ENCODE data around the gene ABCB11. TPM values are rescaled to one million over a fixed set of nuclear protein-coding genes. Genes with fewer than 3 reads are reported as not detected.

The ABCB11 gene
- total RNA-seq, 6 experiments from 2014 or later: 21.3 to 128 (median 54.8) TPM

- Histone ChIP-seq H3K27ac (no peak overlapping the region), H3K4me1 (peaks cover 0 to 24% (median 7%) of the 10 kb centered on the region in 4 donors), H3K36me3 (peaks cover 0 to 29% (median 10%) of the 10 kb centered on the region in 4 donors), H3K4me3 (no peak overlapping the region), H3K27me3 (no peaks in the 10 kb centered on the region), H3K9me3 (no peaks in the 10 kb centered on the region)
- WGBS (ENCODE audit: insufficient coverage, low coverage, low lambda C conversion rate, missing lambda C conversion rate): 79% methylated on average over 3 of the region's 3 CpGs
- DNase-seq (no peak), ATAC-seq (no peak)
- intact Hi-C loops (cut with DNase I): no loop called here
- TF ChIP-seq CTCF (IDR thresholded peaks at IDR 0.05): no peak
- no peak for TF ChIP-seq POLR2A (IDR thresholded peaks at IDR 0.05)
These were observed 37.6 kb downstream of the ABCB11 start for GRCh38 chr2:168993538-168993937.

- Histone ChIP-seq H3K4me3 (no peak overlapping the region), H3K27me3 (no peaks in the 10 kb centered on the region), H3K4me1 (peaks cover 0 to 23% (median 7%) of the 10 kb centered on the region in 4 donors), H3K36me3 (peaks cover 0 to 37% (median 14%) of the 10 kb centered on the region in 4 donors), H3K27ac (peak overlapping the region in 2 of 3 donors; percentile 4 to 35), H3K9me3 (no peaks in the 10 kb centered on the region)
- intact Hi-C loops (cut with DNase I): no loop called here
- 24% methylated on average over 7 of the region's 7 CpGs for whole genome bisulfite sequencing (ENCODE audit: insufficient coverage, low coverage, low lambda C conversion rate, missing lambda C conversion rate)
- peak; percentile 75 to 93 (median 86) for ATAC-seq
- no peak for TF ChIP-seq POLR2A (IDR thresholded peaks at IDR 0.05)
- TF ChIP-seq CTCF (IDR thresholded peaks at IDR 0.05): no peak
- no peak for DNase-seq
These were observed 38.4 kb downstream of the ABCB11 start for GRCh38 chr2:168992591-168993349.

GRCh38 chr2:168992026-168992425 is 39.1 kb downstream of the ABCB11 start:
- DNase-seq (no peak), ATAC-seq (no peak)
- Histone ChIP-seq H3K27me3 (no peaks in the 10 kb centered on the region), H3K9me3 (no peaks in the 10 kb centered on the region), H3K4me3 (no peak overlapping the region), H3K36me3 (peaks cover 0 to 37% (median 17%) of the 10 kb centered on the region in 4 donors), H3K27ac (peak overlapping the region in 1 of 3 donors; percentile 24), H3K4me1 (peaks cover 0 to 20% (median 7%) of the 10 kb centered on the region in 4 donors)
- WGBS (ENCODE audit: insufficient coverage, low coverage, low lambda C conversion rate, missing lambda C conversion rate): 63% methylated on average over 3 of the region's 3 CpGs
- intact Hi-C loops (cut with DNase I): no loop called here
- no peak for TF ChIP-seq POLR2A (IDR thresholded peaks at IDR 0.05)
- TF ChIP-seq CTCF (IDR thresholded peaks at IDR 0.05): no peak

- intact Hi-C loops (cut with DNase I): no loop called here
- H3K4me1 ChIP-seq: peaks cover 0 to 18% (median 7%) of the 10 kb centered on the region in 4 donors
- no peaks in the 10 kb centered on the region for H3K9me3 ChIP-seq
- no peak for ATAC-seq
- WGBS (ENCODE audit: insufficient coverage, low coverage, low lambda C conversion rate, missing lambda C conversion rate): 50% methylated on average over 1 of the region's 1 CpG
- peaks cover 0 to 47% (median 22%) of the 10 kb centered on the region in 4 donors for H3K36me3 ChIP-seq
- no peak for DNase-seq
- H3K4me3 ChIP-seq: no peak overlapping the region
- no peaks in the 10 kb centered on the region for H3K27me3 ChIP-seq
- TF ChIP-seq POLR2A (IDR thresholded peaks at IDR 0.05) (no peak), CTCF (IDR thresholded peaks at IDR 0.05) (no peak)
- no peak overlapping the region for H3K27ac ChIP-seq
These were observed 42.4 kb downstream of the ABCB11 start for GRCh38 chr2:168988755-168989154.
